T-helper 1 cell treated with Interleukin-12 subunit alpha and Interleukin-12 subunit beta and Interleukin-4 antibody, amounts not matched to agents 30 μg/mL and 1 μg/mL, for 36 hours (primary cell): ENCODE results near the gene PLVAP.

Source experiments
- H3K27ac Mint-ChIP-seq: one replicate; pipeline ENCODE4 v1.8.0; 2021; ENCODE audit warnings: mild to moderate bottlenecking, mixed read lengths
- H3K27me3 Mint-ChIP-seq: one replicate; pipeline ENCODE4 v1.8.0; 2021; ENCODE audit warnings: low read depth, mixed read lengths
- H3K36me3 Mint-ChIP-seq: one replicate; pipeline ENCODE4 v1.8.0; 2021; ENCODE audit warnings: low read depth, mixed read lengths
- H3K4me1 Mint-ChIP-seq: one replicate; pipeline ENCODE4 v1.8.0; 2021; ENCODE audit warnings: low read depth, mixed read lengths
- H3K4me3 Mint-ChIP-seq: one replicate; pipeline ENCODE4 v1.8.0; 2021; ENCODE audit warnings: mild to moderate bottlenecking, moderate library complexity, mixed read lengths
- H3K9me3 Mint-ChIP-seq: one replicate; pipeline ENCODE4 v1.8.0; 2021; ENCODE audit warnings: mixed read lengths

PLVAP gene

DNA sequence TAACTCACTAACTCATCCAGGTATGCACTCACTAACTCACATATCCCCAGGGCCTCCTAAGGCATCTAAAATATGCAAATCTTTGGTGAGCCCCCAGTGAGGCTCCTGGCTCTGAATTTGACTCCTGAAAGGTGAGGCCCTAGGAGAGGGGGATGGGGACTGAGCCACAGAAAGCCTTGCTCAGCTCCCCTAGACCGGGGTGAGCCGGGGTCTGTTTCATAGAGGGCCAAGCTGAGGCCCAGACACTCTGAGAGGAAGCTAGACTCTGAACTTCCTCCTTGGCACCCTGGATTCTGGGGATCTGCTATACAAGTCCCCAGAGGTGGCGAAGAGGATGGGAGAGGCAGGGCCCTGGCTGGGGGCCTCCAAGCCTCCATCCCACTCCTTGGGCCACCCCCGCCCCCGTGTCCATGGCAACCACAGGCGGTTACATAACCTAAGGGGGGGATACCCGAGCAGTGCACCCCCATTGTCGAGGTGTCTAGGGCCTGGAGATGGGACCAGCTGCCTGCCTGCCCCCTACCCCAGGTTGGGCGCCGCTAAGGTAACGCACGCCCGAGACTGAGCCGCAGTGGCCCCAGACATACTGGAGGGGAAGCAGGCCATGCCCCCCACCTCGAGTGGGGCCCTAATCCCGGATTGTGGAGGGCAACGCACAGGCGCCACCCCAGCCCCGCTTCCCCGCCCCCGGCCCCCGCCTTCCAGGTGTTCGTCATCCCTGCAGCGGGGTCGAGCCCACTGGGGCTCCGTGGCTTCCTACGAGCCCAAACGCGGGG is 74.6 kb downstream of the PLVAP start:
- Mint-ChIP-seq H3K27me3 (no peaks in the 10 kb centered on the region), H3K36me3 (peaks cover 3% of the 10 kb centered on the region), H3K27ac (no peak overlapping the region), H3K4me1 (peaks cover 28% of the 10 kb centered on the region), H3K9me3 (no peaks in the 10 kb centered on the region), H3K4me3 (peak overlapping the region; percentile 69)
